SK-N-SH (cell line): ENCODE data around the gene PHACTR2. TPM values are rescaled to one million over a fixed set of nuclear protein-coding genes. Genes with fewer than 3 reads are reported as not detected.
A peak's percentile ranks its signal among the peaks of the same experiment; 100 is the strongest.

Source experiments
- CTCF ChIA-PET: fragments of 300-600, 350-600 bp; formaldehyde crosslinking; extraction: SDS; loops from one replicate; lab custom pipeline; 2021; lab: Yijun Ruan, JAX
- POLR2A ChIA-PET: fragments of 350-600 bp; sonication (Branson Sonifier 250); formaldehyde crosslinking; extraction: SDS; loops from one replicate; lab custom pipeline; 2020; ENCODE audit warnings: antibody characterized with exemption, inconsistent platforms; lab: Yijun Ruan, JAX
- DNase-seq: peaks from one replicate; pipeline ENCODE4 v3.0.0; 2012
- H2AFZ ChIP-seq: fragments of 200-600 bp; sonication (generic); 2 replicates; pipeline ENCODE4 v1.8.1; 2016; ENCODE audit warnings: antibody characterized with exemption, mild to moderate bottlenecking, low read depth
- H3F3A ChIP-seq: fragments of 200-600 bp; sonication (generic); replicated peaks from 2 replicates; pipeline ENCODE3; 2016; ENCODE audit warnings: antibody characterized with exemption, mild to moderate bottlenecking; ENCODE audit not compliant: insufficient read depth
- H3K27ac ChIP-seq, 2 experiments: fragments of 200-500 bp in 1 of 2; fragments of 200-600 bp in 1 of 2; sonication (Bioruptor generic) in 1 of 2; sonication (generic), shearing (Covaris generic) in 1 of 2; 2 replicates each; pipeline versions ENCODE4 v1.5.1 to v1.6.1; 2014 to 2016; ENCODE audit warnings: low read depth in 2 of 2, inconsistent platforms in 1 of 2, low read length in 1 of 2, mild to moderate bottlenecking in 1 of 2, mixed read lengths in 1 of 2
- H3K27me3 ChIP-seq: fragments of 200-600 bp; sonication (generic), shearing (Covaris generic); 2 replicates; pipeline ENCODE4 v1.6.1; 2016; ENCODE audit warnings: mixed run types; ENCODE audit not compliant: insufficient read depth
- H3K36me3 ChIP-seq, 2 experiments: fragments of 200-500 bp in 1 of 2; fragments of 200-600 bp in 1 of 2; sonication (Bioruptor generic) in 1 of 2; sonication (generic) in 1 of 2; replicated peaks in 1 of 2; 2 replicates each; pipeline versions ENCODE3 to v1.5.1; 2014 to 2016; ENCODE audit warnings: low read length in 1 of 2, mild to moderate bottlenecking in 1 of 2; ENCODE audit not compliant: insufficient read depth in 2 of 2, control insufficient read depth in 1 of 2
- H3K4me1 ChIP-seq, 2 experiments: fragments of 200-500 bp in 1 of 2; fragments of 200-600 bp in 1 of 2; sonication (Bioruptor generic) in 1 of 2; sonication (generic), shearing (Covaris generic) in 1 of 2; 2 replicates each; pipeline versions ENCODE4 v1.5.1 to v1.6.1; 2014 to 2016; ENCODE audit warnings: low read depth in 1 of 2, low read length in 1 of 2, mixed run types in 1 of 2; ENCODE audit not compliant: insufficient read depth in 2 of 2, control insufficient read depth in 1 of 2
- H3K4me2 ChIP-seq: fragments of 200-600 bp; sonication (generic), shearing (Covaris generic); 2 replicates; pipeline ENCODE4 v1.6.1; 2017; ENCODE audit warnings: mixed run types
- H3K4me3 ChIP-seq, 2 experiments: fragments of 200-500 bp in 1 of 2; fragments of 200-600 bp in 1 of 2; sonication (Bioruptor generic) in 1 of 2; sonication (generic), shearing (Covaris generic) in 1 of 2; 2 replicates each; pipeline versions ENCODE4 v1.5.1 to v1.8.1; 2014 to 2016; ENCODE audit warnings: low read depth in 2 of 2, inconsistent platforms in 1 of 2, low read length in 1 of 2, mild to moderate bottlenecking in 1 of 2, mixed read lengths in 1 of 2, moderate library complexity in 1 of 2
- H3K79me2 ChIP-seq: fragments of 200-600 bp; sonication (generic); 2 replicates; pipeline ENCODE4 v1.8.1; 2017; ENCODE audit warnings: mild to moderate bottlenecking; ENCODE audit not compliant: insufficient read depth
- H3K9ac ChIP-seq: fragments of 200-600 bp; sonication (generic); 2 replicates; pipeline ENCODE4 v1.6.1; 2017; ENCODE audit warnings: mixed run types
- H3K9me2 ChIP-seq: fragments of 200-600 bp; sonication (generic); 2 replicates; pipeline ENCODE4 v1.6.1; 2017; ENCODE audit warnings: mixed run types
- H3K9me3 ChIP-seq: fragments of 200-600 bp; sonication (generic); 2 replicates; pipeline ENCODE4 v1.6.1; 2017; ENCODE audit warnings: mixed run types, mild to moderate bottlenecking, moderate library complexity
- H4K20me1 ChIP-seq: fragments of 200-600 bp; sonication (generic); 2 replicates; pipeline ENCODE4 v1.6.1; 2017; ENCODE audit warnings: mild to moderate bottlenecking, mixed run types; ENCODE audit not compliant: insufficient read depth
- CHD2 ChIP-seq: fragments of 150-350 bp; IDR thresholded peaks from 2 replicates; pipeline ENCODE4 v1.6.1; 2018; ENCODE audit warnings: low read length; ENCODE audit not compliant: partially characterized antibody
- FOXJ3 ChIP-seq: sonication (generic); formaldehyde crosslinking; IDR thresholded peaks from 2 replicates; pipeline ENCODE4 v1.5.1; 2020; ENCODE audit warnings: mild to moderate bottlenecking, missing genetic modification reagents
- MAX ChIP-seq: IDR thresholded peaks from 2 replicates; pipeline ENCODE4 v1.4.0; 2012; ENCODE audit warnings: low read depth
- MXI1 ChIP-seq: IDR thresholded peaks from 2 replicates; pipeline ENCODE4 v1.6.1; 2012; ENCODE audit warnings: mild to moderate bottlenecking, low read depth, low read length, improper control_type of control experiment
- NFIC ChIP-seq: IDR thresholded peaks from 2 replicates; pipeline ENCODE4 v1.4.0; 2012; ENCODE audit warnings: borderline replicate concordance
- PBX3 ChIP-seq: IDR thresholded peaks from 2 replicates; pipeline ENCODE4; 2012
- SMC3 ChIP-seq: IDR thresholded peaks from 2 replicates; pipeline ENCODE4 v1.6.1; 2012; ENCODE audit warnings: low read depth, low read length, improper control_type of control experiment
- TAF1 ChIP-seq: IDR thresholded peaks from 2 replicates; pipeline ENCODE4 v1.6.1; 2012; ENCODE audit warnings: low read depth, mild to moderate bottlenecking, low read length, moderate library complexity, borderline replicate concordance
- TCF12 ChIP-seq: IDR thresholded peaks from 2 replicates; pipeline ENCODE4 v1.4.0; 2012
- WGBS: methylation state at CpG from one replicate; pipeline ENCODE4 v1.1.6; 2017; ENCODE audit warnings: low lambda C conversion rate; 5-methylcytosine and 5-hydroxymethylcytosine counted together
- polyA plus RNA-seq, 3 experiments: library from polyadenylated mRNA; depleted of rRNA; stranded (reverse); fragments of >200 nt; gene quantifications; 2 replicates each; pipeline ENCODE4 v1.2.3, GENCODE V29; 2012
- TF ChIP-seq, protein P1 (sequence below): fragments of 150-350 bp; IDR thresholded peaks from 2 replicates; pipeline ENCODE4 v1.6.1; 2017; ENCODE audit warnings: antibody characterized with exemption, low read length, low read depth, borderline replicate concordance
- TF ChIP-seq, protein P2 (sequence below): IDR thresholded peaks from 2 replicates; pipeline ENCODE4 v1.4.0; 2012; ENCODE audit warnings: low read depth, borderline replicate concordance

The PHACTR2 gene
- polyA plus RNA-seq, 1 of the 3 experiments (the other 2 are of a cell fraction), result 5.0 TPM

GRCh38 chr6:143699430-143699825 lies 21.7 kb downstream of the PHACTR2 start (continued):
- TF ChIP-seq, protein P1, sequence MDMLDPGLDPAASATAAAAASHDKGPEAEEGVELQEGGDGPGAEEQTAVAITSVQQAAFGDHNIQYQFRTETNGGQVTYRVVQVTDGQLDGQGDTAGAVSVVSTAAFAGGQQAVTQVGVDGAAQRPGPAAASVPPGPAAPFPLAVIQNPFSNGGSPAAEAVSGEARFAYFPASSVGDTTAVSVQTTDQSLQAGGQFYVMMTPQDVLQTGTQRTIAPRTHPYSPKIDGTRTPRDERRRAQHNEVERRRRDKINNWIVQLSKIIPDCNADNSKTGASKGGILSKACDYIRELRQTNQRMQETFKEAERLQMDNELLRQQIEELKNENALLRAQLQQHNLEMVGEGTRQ, result no peak
- TF ChIP-seq, all 33 proteins: peak for 0

GRCh38 chr6:143700684-143701348 lies 23.1 kb downstream of the PHACTR2 start:
- WGBS, result 32% methylated on average over 8 of the region's 8 CpGs
- H3K36me3 ChIP-seq, result no peaks in the 10 kb centered on the region
- peak; percentile 32 for DNase-seq
- no peaks in the 10 kb centered on the region for H3K27me3 ChIP-seq
- ChIA-PET CTCF (interaction anchor here (0.9 kb wide), 1 partner anchor 142 kb away, joined by 3 read pairs; the partner anchor contains the start of gene LTV1), POLR2A (no interaction called here)
- H3K9me3 ChIP-seq, result no peaks in the 10 kb centered on the region
- H3K4me2 ChIP-seq, result no peak overlapping the region; the same call in 1 of the 2 replicates
- H3K9ac ChIP-seq, result no peak overlapping the region
- H4K20me1 ChIP-seq, result 0 out of 2 replicates have a peak, but pooled peaks cover 2% of the 10 kb centered on the region
- no peak overlapping the region for H2AFZ ChIP-seq
- TF ChIP-seq MAX, result no peak
- TF ChIP-seq TCF12, result peak; percentile 39
- peaks cover 6 to 16% of the 10 kb centered on the region in 2 experiments; a peak in 1 of 4 replicates for H3K4me1 ChIP-seq
- H3F3A ChIP-seq, result peaks cover 12% of the 10 kb centered on the region
- peak overlapping the region; percentile 44 to 50; a peak in 2 of 4 replicates for H3K27ac ChIP-seq
- no peak overlapping the region for H3K4me3 ChIP-seq
- peaks cover 50% of the 10 kb centered on the region; the same call in 1 of the 2 replicates for H3K79me2 ChIP-seq
- no peaks in the 10 kb centered on the region for H3K9me2 ChIP-seq

- peak; percentile 20 for DNase-seq
- H3K4me1 ChIP-seq, result peaks cover 6 to 13% of the 10 kb centered on the region in 2 experiments; a peak in 1 of 4 replicates
- H3K79me2 ChIP-seq, result peaks cover 50% of the 10 kb centered on the region; the same call in 1 of the 2 replicates
- peak overlapping the region; percentile 44 to 50; a peak in 2 of 4 replicates for H3K27ac ChIP-seq
- WGBS, result 82% methylated on average over 6 of the region's 6 CpGs
- no peaks in the 10 kb centered on the region for H3K36me3 ChIP-seq
- H3F3A ChIP-seq, result peaks cover 12% of the 10 kb centered on the region
- H3K9me3 ChIP-seq, result no peaks in the 10 kb centered on the region
- H2AFZ ChIP-seq, result no peak overlapping the region
- POLR2A ChIA-PET, result no interaction called here
- CTCF ChIA-PET, result interaction anchor here (0.9 kb wide), 1 partner anchor 142 kb away, joined by 3 read pairs; the partner anchor contains the start of gene LTV1
- H3K4me2 ChIP-seq, result no peak overlapping the region
- no peak overlapping the region for H3K9ac ChIP-seq
- no peak overlapping the region for H3K4me3 ChIP-seq
- TF ChIP-seq, protein P2, sequence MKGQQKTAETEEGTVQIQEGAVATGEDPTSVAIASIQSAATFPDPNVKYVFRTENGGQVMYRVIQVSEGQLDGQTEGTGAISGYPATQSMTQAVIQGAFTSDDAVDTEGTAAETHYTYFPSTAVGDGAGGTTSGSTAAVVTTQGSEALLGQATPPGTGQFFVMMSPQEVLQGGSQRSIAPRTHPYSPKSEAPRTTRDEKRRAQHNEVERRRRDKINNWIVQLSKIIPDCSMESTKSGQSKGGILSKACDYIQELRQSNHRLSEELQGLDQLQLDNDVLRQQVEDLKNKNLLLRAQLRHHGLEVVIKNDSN, result no peak
- TF ChIP-seq PBX3 (no peak), TAF1 (no peak), SMC3 (no peak), FOXJ3 (CRISPR knock-in tag) (no peak), MXI1 (no peak), NFIC (no peak), CHD2 (no peak)
- TF ChIP-seq, protein P1, result no peak
- H4K20me1 ChIP-seq, result 0 out of 2 replicates have a peak, but pooled peaks cover 2% of the 10 kb centered on the region
- H3K9me2 ChIP-seq, result no peaks in the 10 kb centered on the region
- no peaks in the 10 kb centered on the region for H3K27me3 ChIP-seq
These were observed 23.8 kb downstream of the PHACTR2 start for GRCh38 chr6:143701349-143702234.
